GM21723 (cell line): Measurements from ENCODE around the gene PNN.
"Not testable (repeated sequence)": the region's sequence is repeated elsewhere in the genome, so short reads cannot be mapped to it uniquely, and the experiment has no call there.

Experiments
- ATAC-seq: cut with Tn5 transposase; IDR thresholded peaks from one replicate; pipeline ENCODE4 v1.9.1; 2021; ENCODE audit warnings: mild to moderate bottlenecking, moderate library complexity; ENCODE audit not compliant: unreplicated experiment

PNN gene

DNA sequence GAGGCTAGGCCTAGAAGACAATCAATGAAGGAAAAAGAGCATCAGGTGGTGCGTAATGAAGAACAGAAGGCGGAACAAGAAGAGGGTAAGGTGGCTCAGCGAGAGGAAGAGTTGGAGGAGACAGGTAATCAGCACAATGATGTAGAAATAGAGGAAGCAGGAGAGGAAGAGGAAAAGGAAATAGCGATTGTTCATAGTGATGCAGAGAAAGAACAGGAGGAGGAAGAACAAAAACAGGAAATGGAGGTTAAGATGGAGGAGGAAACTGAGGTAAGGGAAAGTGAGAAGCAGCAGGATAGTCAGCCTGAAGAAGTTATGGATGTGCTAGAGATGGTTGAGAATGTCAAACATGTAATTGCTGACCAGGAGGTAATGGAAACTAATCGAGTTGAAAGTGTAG, 5.5 kb downstream of the PNN start:
- no peak for ATAC-seq

DNA sequence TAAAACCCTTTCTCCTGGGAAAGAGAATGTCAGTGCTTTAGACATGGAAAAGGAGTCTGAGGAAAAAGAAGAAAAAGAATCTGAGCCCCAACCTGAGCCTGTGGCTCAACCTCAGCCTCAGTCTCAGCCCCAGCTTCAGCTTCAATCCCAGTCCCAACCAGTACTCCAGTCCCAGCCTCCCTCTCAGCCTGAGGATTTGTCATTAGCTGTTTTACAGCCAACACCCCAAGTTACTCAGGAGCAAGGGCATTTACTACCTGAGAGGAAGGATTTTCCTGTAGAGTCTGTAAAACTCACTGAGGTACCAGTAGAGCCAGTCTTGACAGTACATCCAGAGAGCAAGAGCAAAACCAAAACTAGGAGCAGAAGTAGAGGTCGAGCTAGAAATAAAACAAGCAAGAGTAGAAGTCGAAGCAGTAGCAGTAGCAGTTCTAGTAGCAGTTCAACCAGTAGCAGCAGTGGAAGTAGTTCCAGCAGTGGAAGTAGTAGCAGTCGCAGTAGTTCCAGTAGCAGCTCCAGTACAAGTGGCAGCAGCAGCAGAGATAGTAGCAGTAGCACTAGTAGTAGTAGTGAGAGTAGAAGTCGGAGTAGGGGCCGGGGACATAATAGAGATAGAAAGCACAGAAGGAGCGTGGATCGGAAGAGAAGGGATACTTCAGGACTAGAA, 6.1 kb downstream of the PNN start:
- no peak for ATAC-seq

DNA sequence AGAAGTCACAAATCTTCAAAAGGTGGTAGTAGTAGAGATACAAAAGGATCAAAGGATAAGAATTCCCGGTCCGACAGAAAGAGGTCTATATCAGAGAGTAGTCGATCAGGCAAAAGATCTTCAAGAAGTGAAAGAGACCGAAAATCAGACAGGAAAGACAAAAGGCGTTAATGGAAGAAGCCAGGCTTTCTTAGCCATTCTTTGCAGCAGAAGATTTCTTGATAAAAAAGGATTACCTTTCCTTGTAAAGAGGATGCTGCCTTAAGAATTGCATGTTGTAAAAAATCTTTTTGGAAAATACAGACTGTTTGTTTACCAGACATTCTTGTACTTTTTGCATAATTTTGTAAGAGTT, 6.6 kb downstream of the PNN start:
- no peak for ATAC-seq

DNA sequence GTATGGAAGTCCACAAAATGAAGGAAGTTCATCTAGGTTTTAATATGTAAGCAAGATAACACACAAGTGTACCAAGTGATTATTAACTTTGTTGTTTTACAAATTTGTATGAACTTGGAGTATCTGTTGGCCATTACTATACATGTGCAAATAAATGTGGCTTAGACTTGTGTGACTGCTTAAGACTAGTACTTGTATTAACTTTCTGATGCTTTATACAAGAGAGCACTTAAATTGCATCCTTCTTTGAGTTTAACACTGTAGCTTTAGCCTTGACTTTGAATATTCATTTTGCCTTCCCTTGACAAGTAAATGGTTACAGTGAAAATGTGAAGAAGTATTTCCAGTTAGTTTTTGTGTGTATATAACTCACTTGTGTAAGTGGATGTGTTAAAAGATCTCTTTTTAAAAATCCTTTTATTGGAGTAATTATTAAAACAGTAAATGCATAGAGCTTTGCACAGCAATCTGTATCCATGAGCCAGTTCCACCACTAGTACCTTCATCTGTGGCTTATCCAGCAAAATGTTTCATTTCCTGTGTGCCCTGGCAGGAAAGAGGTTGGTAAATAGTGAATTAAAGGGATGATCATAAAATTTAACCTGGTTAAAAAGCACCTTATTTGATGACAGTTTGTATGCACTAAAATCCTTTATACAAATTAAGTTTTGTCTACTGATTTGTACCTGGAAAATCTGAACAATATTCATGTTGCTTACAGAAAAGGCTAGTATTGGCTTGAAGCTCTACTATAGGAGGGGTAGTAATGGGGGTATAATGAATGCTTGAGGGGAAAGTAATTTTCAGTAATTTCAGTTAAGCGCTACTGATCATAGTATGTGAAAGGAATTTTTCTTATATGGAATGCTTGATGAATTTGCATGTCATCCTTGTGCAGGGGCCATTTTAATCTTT, 8.0 kb downstream of the PNN start:
- ATAC-seq, result no peak

DNA sequence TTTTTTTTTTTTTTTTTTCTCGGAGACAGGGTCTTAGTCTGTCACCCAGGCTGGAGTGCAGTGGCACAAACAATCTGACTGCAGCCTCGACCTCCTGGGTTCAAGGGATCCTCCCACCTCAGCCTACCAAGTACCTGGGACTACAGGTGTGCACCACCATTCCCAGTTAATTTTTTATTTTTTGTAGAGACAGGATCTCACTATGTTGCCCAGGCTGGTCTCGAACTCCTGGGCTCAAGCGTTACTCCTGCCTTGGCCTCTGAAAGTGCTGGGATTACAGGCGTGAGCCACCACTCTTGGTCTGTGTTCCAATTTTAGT, 8.6 kb downstream of the PNN start:
- not testable (repeated sequence) for ATAC-seq

DNA sequence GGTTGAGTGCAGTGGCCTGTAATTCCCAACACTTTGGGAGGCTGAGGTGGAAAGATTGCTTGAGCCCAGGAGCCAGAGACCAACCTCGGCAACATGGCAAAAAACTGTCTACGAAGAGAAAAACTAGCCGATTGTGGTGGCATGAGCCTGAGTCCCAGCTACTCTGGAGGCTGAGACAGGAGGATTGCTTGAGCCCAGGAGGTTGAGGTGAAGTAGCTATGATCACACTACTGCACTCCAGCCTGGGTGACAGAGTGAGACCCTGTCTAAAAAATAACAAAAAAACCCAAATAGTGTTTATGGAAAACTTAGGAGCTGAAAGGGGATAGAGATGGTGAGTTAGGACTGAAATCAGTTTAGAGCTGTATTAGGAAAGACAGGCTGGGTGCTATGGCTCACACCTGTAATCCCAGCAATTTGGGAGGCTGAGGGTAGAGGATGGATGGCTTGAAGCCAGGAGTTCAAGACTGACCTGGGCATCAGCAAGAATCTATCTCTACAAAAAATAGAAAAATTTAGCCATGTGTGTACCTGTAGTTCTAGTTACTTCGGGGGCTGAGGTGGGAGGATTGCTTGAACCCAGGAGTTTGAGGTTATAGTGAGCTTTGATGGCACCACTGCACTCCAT, 9.7 kb downstream of the PNN start:
- no peak for ATAC-seq

DNA sequence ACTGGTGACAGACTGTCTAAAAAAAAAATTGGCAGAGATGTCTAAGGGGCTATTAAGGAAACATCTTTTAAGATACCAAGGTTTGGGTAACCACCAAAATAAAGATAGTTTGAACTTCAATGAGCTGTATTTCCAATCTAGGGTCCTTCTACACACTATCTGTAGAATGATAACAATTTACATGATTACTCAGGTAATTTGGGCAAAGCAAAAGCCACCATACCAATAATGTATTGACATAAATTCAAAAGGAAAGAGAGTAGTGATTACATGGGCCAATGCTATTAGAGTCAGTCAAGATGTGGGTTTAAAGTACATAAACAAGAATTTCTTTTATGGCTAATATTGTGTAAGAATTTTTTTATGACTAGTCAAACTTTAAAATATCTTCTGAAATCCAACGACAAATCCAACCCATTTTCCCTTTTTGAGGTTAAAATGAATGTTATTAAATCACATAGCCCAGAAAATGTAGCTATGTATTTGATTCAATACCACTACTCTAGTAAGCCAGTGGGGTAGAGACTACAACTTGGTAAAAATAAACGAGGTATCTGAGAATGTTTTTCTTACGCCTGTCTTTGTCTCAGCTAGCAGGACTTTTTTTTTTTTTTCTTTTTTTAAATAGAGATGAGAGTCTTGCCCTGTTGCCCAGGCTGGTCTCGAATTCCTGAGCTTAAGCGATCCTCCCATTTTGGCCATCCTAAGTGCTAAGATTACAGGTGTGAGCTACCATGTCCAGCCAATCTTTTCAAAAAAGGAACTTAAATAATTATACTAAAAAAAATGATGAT, 10.4 kb downstream of the PNN start:
- no peak for ATAC-seq

DNA sequence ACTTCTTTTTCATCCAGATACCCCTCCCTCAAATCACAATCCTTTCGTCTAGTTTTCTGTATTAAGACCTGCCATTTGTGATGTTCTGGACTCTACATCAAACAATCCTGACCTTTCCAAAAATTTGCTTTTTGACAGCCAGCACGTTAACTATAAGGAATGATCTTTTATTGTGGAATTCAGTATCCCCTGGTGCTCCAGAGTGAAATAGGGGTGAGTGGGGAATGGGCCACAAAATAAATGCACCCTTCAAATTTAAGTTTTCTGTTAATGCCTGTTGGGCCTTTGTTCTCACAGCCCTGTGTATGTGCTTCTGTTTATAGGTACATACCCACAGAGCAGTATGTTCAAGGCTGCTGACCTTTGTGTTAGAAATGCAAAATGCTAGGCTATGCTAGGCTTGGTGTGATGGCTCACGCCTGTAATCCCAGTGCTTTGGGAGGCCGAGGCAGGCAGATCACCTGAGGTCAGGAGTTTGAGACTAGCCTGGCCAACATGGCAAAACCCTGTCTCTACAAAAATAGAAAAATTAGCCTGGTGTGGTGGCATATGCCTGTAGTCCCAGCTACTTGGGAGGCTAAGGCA, 12.0 kb downstream of the PNN start:
- no peak for ATAC-seq

DNA sequence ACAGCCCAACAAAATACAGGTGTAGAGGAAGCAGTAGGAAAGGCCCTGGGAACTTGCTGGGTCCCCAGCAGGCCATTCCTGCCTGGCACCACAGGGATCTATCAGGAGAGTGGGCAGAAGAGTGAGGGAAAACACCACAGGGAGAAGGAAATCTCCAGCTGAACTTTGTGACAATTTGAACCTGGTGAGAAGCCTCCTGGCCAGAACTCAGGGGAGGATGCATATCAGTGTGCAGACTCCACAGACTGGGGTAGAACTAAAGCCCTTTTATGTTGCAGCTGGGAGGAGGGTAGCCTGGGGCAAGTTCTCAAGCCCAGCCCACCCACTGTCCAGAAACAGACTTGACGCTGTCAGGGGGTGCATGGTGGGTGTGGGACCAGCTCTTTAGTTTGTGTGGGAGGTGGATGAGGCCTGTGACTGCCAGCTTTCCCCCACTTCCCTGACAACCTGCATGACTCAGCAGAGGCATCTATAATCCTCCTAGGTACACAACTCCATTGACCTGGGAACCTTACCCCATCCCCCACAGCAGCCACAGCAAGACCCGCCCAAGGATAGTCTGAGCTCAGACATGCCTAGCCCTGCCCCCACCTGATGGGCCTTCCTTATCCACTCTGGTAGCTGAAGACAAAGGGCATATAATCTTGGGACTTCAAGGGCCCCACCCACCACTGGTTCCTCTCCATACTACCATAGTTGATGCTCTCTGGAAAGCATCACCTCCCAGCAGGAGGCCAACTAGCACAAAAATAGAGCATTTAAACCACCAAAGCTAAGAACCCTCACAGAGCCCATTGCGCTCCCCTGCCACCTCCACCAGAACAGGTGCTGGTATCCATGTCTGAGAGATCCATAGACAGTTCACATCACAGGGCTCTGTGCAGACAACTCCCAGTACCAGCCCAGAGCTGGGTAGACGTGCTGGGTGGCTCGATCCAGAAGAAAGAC, 28.9 kb downstream of the PNN start:
- ATAC-seq, result no peak

DNA sequence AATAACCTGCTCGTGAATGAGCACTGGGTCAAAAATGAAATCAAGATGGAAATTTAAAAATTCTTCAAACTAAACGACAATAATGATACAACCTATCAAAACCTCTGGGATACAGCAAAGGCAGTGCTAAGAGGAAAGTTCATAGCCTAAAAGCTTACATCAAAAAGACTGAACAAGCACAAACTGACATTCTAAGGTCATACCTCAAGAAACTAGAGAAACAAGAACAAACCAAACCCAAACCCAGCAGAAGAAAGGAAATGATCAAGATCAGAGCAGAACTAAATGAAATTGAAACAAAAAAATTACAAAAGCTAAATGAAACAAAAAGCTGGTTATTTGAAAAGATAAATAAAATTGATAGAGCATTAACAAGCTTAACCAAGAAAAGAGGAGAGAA, 32.4 kb downstream of the PNN start:
- not testable (repeated sequence) for ATAC-seq

DNA sequence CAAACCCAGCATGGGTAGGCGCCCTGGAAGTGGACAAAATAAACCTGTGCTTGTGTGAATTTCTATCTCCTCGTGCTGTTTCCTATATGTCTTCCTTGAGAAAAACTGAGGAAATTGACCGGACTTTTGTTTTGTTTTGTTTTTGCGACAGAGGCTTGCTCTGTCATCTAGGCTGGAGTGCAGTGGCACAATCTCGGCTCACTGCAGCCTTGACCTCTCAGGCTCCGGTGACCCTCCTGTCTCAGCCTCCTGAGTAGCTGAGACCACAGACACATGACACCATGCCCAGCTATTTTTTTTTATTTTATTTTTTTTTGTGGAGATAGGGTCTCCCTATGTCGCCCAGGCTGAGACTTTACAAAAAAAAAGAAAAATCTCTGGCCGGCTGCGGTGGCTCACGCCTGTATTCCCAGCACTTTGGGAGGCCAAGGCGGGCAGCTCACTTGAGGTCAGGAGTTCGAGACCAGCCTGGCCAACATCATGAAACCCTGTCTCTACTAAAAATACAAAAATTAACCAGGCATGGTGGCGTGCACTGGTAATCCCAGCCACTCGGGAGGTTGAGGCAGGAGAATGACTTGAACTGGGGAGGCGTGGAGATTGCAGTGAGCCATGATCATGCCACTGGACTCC, 36.2 kb downstream of the PNN start:
- no peak for ATAC-seq

DNA sequence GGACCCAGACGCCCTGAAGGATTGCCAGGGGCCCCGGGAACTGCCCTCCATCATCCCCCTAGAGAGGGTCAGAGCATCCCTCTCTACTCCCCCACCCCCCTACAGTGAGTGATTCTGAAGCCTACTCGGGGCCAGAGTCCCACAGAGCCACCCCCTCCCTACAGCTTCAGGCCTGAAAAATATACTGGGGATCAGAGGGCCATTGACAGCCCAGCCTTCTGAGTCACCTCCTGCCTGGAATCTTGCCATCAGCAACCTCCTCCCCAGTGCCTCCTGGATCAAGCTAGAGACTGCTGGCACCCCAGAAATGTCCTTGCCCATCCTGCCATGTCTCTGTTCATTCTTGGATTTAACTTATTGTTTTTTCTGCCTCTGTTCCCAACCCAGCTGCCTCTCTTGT, 37.0 kb downstream of the PNN start:
- no peak for ATAC-seq

DNA sequence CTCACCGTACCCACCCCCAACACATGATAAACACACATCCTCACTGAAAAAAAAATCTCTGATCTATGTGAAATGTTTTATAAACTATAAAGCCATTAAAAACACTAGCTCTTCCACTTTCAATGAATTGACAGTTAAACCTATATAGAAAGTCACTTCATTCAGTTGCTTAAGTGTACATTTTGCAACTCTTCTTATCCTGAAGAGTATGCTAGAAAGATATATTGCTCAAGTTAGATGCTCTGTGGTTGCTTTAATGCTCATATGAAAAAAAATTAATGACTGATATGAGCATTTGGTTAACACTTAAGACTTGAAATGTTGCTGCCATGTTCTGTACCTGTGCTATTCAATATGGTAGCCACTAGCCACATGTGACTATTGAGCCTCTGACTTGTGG, 37.6 kb downstream of the PNN start:
- ATAC-seq, result no peak

DNA sequence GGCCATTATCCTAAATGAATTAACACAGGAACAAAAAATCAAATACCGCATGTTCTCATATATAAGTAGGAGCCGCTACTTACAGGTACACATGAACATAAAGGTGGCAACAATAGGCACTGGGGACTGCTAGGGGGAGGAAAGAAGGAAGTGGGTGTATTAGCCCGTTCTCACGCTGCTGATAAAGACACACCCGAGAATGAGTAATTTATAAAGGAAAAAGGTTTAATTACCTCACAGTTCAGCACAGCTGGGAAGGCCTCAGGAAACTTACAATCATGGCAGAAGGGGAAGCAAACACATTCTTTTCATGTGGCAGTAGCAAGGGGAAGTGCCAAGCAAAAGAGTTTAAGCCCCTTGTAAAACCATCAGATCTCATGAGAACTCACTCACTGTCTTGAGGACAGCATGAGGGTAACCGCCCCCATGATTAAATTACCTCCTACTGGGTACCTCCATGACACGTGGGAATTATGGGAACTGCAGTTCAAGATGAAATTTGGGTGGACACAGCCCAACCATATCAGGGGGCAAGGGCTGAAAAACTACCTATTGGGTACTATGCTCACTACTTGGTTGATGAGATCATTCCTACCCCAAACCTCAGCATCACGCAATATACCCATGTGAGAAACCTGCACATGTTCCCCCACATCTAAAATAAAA, 42.3 kb downstream of the PNN start:
- no peak for ATAC-seq

DNA sequence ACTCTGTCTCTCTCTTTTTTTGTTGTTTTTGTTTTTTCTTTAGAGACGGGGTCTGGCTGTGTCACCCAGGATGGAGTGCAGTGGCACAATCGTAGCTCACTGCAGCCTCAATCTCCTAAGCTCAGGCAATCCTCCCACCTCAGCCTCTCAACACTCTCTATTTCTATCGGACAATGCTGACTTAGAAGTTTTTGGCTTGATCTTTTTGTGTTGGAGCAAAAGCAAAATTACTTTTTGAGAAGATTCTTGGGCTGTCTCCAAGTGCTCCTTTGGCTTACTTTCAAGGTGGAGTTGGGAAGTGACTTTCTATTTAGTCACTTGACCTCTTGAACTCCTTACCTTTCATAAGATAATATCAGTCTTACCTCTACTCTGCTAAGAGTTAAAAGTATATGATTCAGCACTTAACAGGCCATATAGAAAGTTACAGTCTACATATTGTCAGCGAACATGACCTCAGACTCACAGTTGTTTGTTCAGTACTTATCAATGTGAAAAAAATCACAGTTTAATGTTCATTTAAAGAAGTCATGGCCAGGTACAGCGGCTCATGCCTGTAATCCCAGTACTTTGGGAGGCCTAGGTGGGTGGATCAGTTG, 43.2 kb downstream of the PNN start:
- no peak for ATAC-seq

DNA sequence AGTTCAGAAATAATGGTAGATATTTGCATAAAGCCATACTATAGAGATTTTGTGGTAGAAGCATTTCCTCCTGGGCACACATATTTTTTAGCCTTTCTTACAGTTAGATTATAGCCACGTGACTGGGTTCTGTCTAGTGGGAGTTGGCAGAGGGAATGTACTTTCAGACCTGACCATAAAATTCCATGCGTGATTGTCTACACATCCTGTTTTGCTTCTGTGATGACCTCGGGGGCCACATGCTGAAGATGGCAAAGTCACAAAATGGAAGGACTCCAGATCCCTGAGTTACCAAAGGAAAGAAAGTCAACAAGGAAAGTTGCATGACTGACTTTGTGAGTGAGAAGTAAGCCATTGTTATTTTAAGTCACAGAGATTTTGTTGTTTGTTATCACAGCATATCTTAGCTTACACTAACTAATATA, 44.0 kb downstream of the PNN start:
- ATAC-seq, result no peak

DNA sequence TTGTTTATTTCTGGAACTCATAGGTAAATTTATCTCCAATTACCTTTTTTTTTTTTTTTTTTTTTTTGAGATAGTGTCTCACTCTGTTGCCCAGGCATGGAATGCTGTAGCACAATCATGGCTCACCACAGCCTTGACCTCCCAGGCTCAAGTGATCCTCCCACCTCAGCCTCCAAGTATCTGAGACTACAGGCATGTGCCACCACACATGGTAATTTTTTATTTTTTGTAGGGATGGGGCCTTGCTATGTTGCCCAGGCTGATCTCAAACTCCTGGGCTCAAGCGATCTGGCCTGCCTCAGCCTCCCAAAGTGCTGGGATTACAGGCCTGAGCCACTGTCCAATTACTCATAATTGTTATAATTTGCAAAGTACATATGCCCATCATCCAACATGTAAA, 45.4 kb downstream of the PNN start:
- not testable (repeated sequence) for ATAC-seq

DNA sequence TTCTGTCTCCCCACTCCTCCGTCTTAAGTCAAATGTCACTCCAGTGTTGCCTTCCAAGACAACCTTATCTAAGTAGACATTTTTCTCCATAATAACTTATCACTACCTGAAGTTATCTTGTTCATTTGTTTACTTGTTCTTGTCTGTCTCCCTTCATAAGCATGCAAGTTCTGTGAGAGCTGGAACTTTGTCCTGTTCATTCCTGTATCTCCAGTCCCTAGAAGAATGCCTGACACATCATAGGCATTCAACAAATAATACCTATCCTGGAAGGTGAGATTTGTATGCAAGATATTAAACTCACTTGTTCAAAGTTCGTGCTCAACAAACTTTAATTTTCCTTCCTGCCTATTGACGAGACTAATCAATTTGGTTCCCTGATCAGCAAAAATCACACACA, 53.0 kb downstream of the PNN start:
- no peak for ATAC-seq
